Gastrocnemius medialis (tissue), 4 donors: Measurements from ENCODE around the gene SORCS1.

Source experiments
- CTCF ChIP-seq, 5 experiments: fragments of 450-650 bp in 3 of 5; fragments of 200-600 bp in 2 of 5; sonication (generic) in 2 of 5; IDR thresholded peaks in 4 of 5; conservative IDR thresholded peaks in 1 of 5; 1 replicate in 4 of 5; 2 replicates in 1 of 5; pipeline ENCODE4 v1.5.1; 2016 to 2019; ENCODE audit warnings: antibody characterized with exemption in 5 of 5, mild to moderate bottlenecking in 3 of 5, moderate library complexity in 3 of 5
- POLR2A ChIP-seq, 2 donors: fragments of 450-650 bp; IDR thresholded peaks; one replicate each; pipeline ENCODE4 v1.6.1; 2017; ENCODE audit warnings: antibody characterized with exemption in 2 of 2, mild to moderate bottlenecking in 2 of 2, moderate library complexity in 2 of 2

GRCh38 chr10:107010531-107010930, 154.0 kb downstream of the SORCS1 start:
- TF ChIP-seq CTCF (IDR thresholded peaks at IDR 0.05 in 4 of 5, conservative IDR thresholded peaks at IDR 0.05 in 1 of 5) (no peak), POLR2A (IDR thresholded peaks at IDR 0.05) (no peak)
